ENCODE data around the gene DMP1.

The DMP1 gene

GRCh38 chr4:87662871-87663270 is 12.8 kb downstream of the DMP1 start:
- peaks cover 5% of the 10 kb centered on the region; the same call in 1 of the 2 replicates for H3K4me1 ChIP-seq (ENCODE audit: control insufficient read depth, insufficient read depth, low read length)
- no peak overlapping the region for H3K4me3 ChIP-seq (ENCODE audit: low read depth, low read length)
- POLR2A ChIA-PET, result no interaction called here
- TF ChIP-seq HOXA7 (CRISPR knock-in tag; IDR thresholded peaks at IDR 0.05; ENCODE audit: borderline replicate concordance), result no peak
- H3K27ac ChIP-seq (ENCODE audit: extremely low read depth, low read depth, low read length), result no peak overlapping the region
- H3K9me3 ChIP-seq (ENCODE audit: control insufficient read depth, insufficient read depth, low read depth, low read length), result no peaks in the 10 kb centered on the region
- CTCF ChIA-PET, result no interaction called here
- no peaks in the 10 kb centered on the region for H3K36me3 ChIP-seq (ENCODE audit: control insufficient read depth in 2 of 2, insufficient read depth in 1 of 2, low read length in 2 of 2)

GRCh38 chr4:87669373-87669772 is 19.3 kb downstream of the DMP1 start:
- CTCF ChIA-PET, result interaction anchor here (0.8 kb wide), 1 partner anchor 180 kb away, joined by 3 read pairs; no protein-coding TSS in a partner anchor
- TF ChIP-seq ZNF155 (tag by site-specific recombination; IDR thresholded peaks at IDR 0.05), result no peak
- TF ChIP-seq GFI1B (tag by site-specific recombination; IDR thresholded peaks at IDR 0.05), result no peak
- TF ChIP-seq ZNF768 (tag by site-specific recombination; IDR thresholded peaks at IDR 0.05), result no peak
- TF ChIP-seq KLF10 (tag by site-specific recombination; IDR thresholded peaks at IDR 0.05), result no peak
- TF ChIP-seq ZNF223 (tag by site-specific recombination; IDR thresholded peaks at IDR 0.05), result no peak
- TF ChIP-seq ZBTB49 (tag by site-specific recombination; IDR thresholded peaks at IDR 0.05; ENCODE audit: low read depth), result no peak

GRCh38 chr4:87677731-87678130 is 27.7 kb downstream of the DMP1 start:
- H3K9me3 ChIP-seq (ENCODE audit: control insufficient read depth, insufficient read depth, low read depth, low read length), result no peaks in the 10 kb centered on the region
- no peaks in the 10 kb centered on the region for H3K4me1 ChIP-seq (ENCODE audit: control insufficient read depth, insufficient read depth, low read length)
- no peaks in the 10 kb centered on the region for H3K36me3 ChIP-seq (ENCODE audit: control insufficient read depth in 2 of 2, insufficient read depth in 1 of 2, low read length in 2 of 2)
- CTCF ChIA-PET, result interaction anchor here (0.7 to 4.5 kb wide), 5 partner anchors 96 to 324 kb away, joined by 4 to 39 read pairs (median 7); no protein-coding TSS in a partner anchor
- no peak overlapping the region for H3K4me3 ChIP-seq (ENCODE audit: low read depth, low read length)
- TF ChIP-seq ZNF529 (tag by site-specific recombination; IDR thresholded peaks at IDR 0.05; ENCODE audit: insufficient replicate concordance) (no peak), ZNF354C (tag by site-specific recombination; IDR thresholded peaks at IDR 0.05; ENCODE audit: borderline replicate concordance, low read depth) (no peak), ZNF174 (tag by site-specific recombination; IDR thresholded peaks at IDR 0.05) (no peak), ZBTB49 (tag by site-specific recombination; IDR thresholded peaks at IDR 0.05; ENCODE audit: low read depth) (no peak), ZIC2 (tag by site-specific recombination; IDR thresholded peaks at IDR 0.05) (no peak), REPIN1 (tag by site-specific recombination; IDR thresholded peaks at IDR 0.05; ENCODE audit: low read depth) (no peak), KLF8 (tag by site-specific recombination; IDR thresholded peaks at IDR 0.05) (no peak), ZNF513 (tag by site-specific recombination; IDR thresholded peaks at IDR 0.05) (no peak), ZFP69B (tag by site-specific recombination; IDR thresholded peaks at IDR 0.05) (no peak), ZXDB (tag by site-specific recombination; IDR thresholded peaks at IDR 0.05) (no peak), ZNF121 (tag by site-specific recombination; IDR thresholded peaks at IDR 0.05) (no peak), ZNF391 (tag by site-specific recombination; IDR thresholded peaks at IDR 0.05; ENCODE audit: borderline replicate concordance, low read depth) (no peak), ZNF433 (tag by site-specific recombination; IDR thresholded peaks at IDR 0.05; ENCODE audit: low read depth) (no peak), ZNF549 (tag by site-specific recombination; IDR thresholded peaks at IDR 0.05) (no peak), ZNF148 (tag by site-specific recombination; IDR thresholded peaks at IDR 0.05; ENCODE audit: borderline replicate concordance) (no peak)
- POLR2A ChIA-PET, result no interaction called here
- H3K27ac ChIP-seq (ENCODE audit: extremely low read depth, low read depth, low read length), result no peak overlapping the region

More at GRCh38 chr4:87669373-87669772, 19.3 kb downstream of the DMP1 start:
- H3K9me3 ChIP-seq (ENCODE audit: control insufficient read depth, insufficient read depth, low read depth, low read length), result no peaks in the 10 kb centered on the region
- no peak overlapping the region for H3K27ac ChIP-seq (ENCODE audit: extremely low read depth, low read depth, low read length)
- no peak overlapping the region for H3K4me3 ChIP-seq (ENCODE audit: low read depth, low read length)
- H3K4me1 ChIP-seq (ENCODE audit: control insufficient read depth, insufficient read depth, low read length), result no peaks in the 10 kb centered on the region
- H3K36me3 ChIP-seq (ENCODE audit: control insufficient read depth in 2 of 2, insufficient read depth in 1 of 2, low read length in 2 of 2), result no peaks in the 10 kb centered on the region
- POLR2A ChIA-PET, result no interaction called here
